Tibial nerve (tissue), 3 donors: ENCODE data around the gene LRTM2.

Experiments used
- POLR2A ChIP-seq, 2 donors: fragments of 450-650 bp; IDR thresholded peaks; one replicate each; pipeline ENCODE4 v1.6.1; 2017; ENCODE audit warnings: antibody characterized with exemption in 2 of 2, mild to moderate bottlenecking in 2 of 2, moderate library complexity in 2 of 2
- TF ChIP-seq, protein P1 (sequence below), 5 experiments: fragments of 200-600 bp in 3 of 5; fragments of 450-650 bp in 2 of 5; sonication (generic) in 3 of 5; IDR thresholded peaks; one replicate each; pipeline ENCODE4 v1.5.1; 2016 to 2019; ENCODE audit warnings: antibody characterized with exemption in 5 of 5, mild to moderate bottlenecking in 3 of 5, moderate library complexity in 2 of 5

DNA sequence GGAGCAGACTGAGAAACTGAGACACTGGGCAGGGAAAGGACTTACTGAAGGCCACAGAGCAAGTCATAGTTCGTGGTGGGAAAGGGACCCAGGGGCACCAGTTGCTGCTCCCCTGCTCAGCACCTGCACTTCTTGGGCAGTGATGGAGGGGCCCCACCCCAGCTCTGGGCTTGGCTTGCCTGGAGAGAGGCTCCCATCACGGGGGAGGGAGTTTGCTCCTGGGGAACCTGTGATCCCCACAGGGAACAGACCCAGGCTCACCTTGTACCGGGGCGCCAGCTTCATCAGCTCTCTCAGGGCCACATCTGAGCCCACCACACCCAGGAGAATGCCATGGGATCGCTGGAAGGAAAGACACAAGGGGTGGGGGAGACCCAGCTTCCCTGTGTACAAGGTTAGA lies 58.3 kb downstream of the LRTM2 start:
- TF ChIP-seq, protein P1, sequence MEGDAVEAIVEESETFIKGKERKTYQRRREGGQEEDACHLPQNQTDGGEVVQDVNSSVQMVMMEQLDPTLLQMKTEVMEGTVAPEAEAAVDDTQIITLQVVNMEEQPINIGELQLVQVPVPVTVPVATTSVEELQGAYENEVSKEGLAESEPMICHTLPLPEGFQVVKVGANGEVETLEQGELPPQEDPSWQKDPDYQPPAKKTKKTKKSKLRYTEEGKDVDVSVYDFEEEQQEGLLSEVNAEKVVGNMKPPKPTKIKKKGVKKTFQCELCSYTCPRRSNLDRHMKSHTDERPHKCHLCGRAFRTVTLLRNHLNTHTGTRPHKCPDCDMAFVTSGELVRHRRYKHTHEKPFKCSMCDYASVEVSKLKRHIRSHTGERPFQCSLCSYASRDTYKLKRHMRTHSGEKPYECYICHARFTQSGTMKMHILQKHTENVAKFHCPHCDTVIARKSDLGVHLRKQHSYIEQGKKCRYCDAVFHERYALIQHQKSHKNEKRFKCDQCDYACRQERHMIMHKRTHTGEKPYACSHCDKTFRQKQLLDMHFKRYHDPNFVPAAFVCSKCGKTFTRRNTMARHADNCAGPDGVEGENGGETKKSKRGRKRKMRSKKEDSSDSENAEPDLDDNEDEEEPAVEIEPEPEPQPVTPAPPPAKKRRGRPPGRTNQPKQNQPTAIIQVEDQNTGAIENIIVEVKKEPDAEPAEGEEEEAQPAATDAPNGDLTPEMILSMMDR (IDR thresholded peaks at IDR 0.05), result no peak
- TF ChIP-seq POLR2A (IDR thresholded peaks at IDR 0.05), result no peak
